GM13976 (cell line): ENCODE measurements around the gene GALNT2.

ENCODE experiments used
- DNase-seq: peaks from one replicate; pipeline ENCODE4 v3.0.0; 2012; ENCODE audit warnings: low spot score
- CTCF ChIP-seq: IDR thresholded peaks from 2 replicates; pipeline ENCODE4 v1.5.1; 2012; ENCODE audit warnings: borderline replicate concordance, mild to moderate bottlenecking; ENCODE audit not compliant: insufficient read depth; ENCODE audit errors: extremely low read depth, missing control alignments, control extremely low read depth
- in situ Hi-C: fragments of 300-500 bp; cut with MboI; formaldehyde crosslinking; loops from one replicate; pipeline ENCODE4 v1.12.0; 2022; ENCODE audit warnings: low sequenced_read_pairs, mixed read lengths, inconsistent platforms; ENCODE audit not compliant: unreplicated experiment

The GALNT2 gene

GRCh38 chr1:230201445-230201844 lies 134.4 kb downstream of the GALNT2 start:
- in situ Hi-C loops = no loop called here
- DNase-seq = no peak

GRCh38 chr1:230204842-230205241 lies 137.8 kb downstream of the GALNT2 start:
- in situ Hi-C loops = no loop called here
- DNase-seq = no peak
- TF ChIP-seq CTCF = no peak

More at GRCh38 chr1:230201445-230201844, 134.4 kb downstream of the GALNT2 start:
- no peak for TF ChIP-seq CTCF

GRCh38 chr1:230205719-230206198 lies 138.7 kb downstream of the GALNT2 start:
- in situ Hi-C loops = no loop called here
- TF ChIP-seq CTCF = no peak
- DNase-seq = no peak

GRCh38 chr1:230206207-230206606 lies 139.2 kb downstream of the GALNT2 start:
- DNase-seq = no peak
- no peak for TF ChIP-seq CTCF
- in situ Hi-C loops = no loop called here

GRCh38 chr1:230206976-230207375 lies 139.9 kb downstream of the GALNT2 start:
- no peak for TF ChIP-seq CTCF
- in situ Hi-C loops = no loop called here
- DNase-seq = no peak

GRCh38 chr1:230207598-230207997 lies 140.6 kb downstream of the GALNT2 start:
- DNase-seq = no peak
- in situ Hi-C loops = no loop called here
- TF ChIP-seq CTCF = no peak
